ENCODE results near the gene KRT31. TPM values are rescaled to one million over a fixed set of nuclear protein-coding genes. Genes with fewer than 3 reads are reported as not detected.

Gene KRT31
- total RNA-seq, 1 experiment from 2014 or later, result not detected

- no peaks in the 10 kb centered on the region for H3K9me3 ChIP-seq
- no peaks in the 10 kb centered on the region for H3K36me3 ChIP-seq (ENCODE audit: control insufficient read depth, insufficient read depth, low read length)
- ChIA-PET POLR2A (interaction anchor here (0.7 kb wide), 1 partner anchor 36 kb away, joined by 3 read pairs; no protein-coding TSS in a partner anchor), CTCF (interaction anchor here (0.7 to 1.1 kb wide), 2 partner anchors 13 to 259 kb away, joined by 4 read pairs; no protein-coding TSS in a partner anchor)
- peaks cover 7% of the 10 kb centered on the region; the same call in 1 of the 2 replicates for H3K4me1 ChIP-seq
- BruUV-seq (replicated peaks), result no TSS peak
- no peak for TF ChIP-seq CTCF (IDR thresholded peaks at IDR 0.05; ENCODE audit: insufficient read depth in 1 of 2, low read depth in 1 of 2, low read length in 1 of 2, severe bottlenecking in 1 of 2, unreplicated experiment in 1 of 2)
- no peak overlapping the region for H3K4me3 ChIP-seq (ENCODE audit: low read depth, low read length)
- H3K4me3 Mint-ChIP-seq (ENCODE audit: unreplicated experiment), result no peak overlapping the region
- H3K27me3 ChIP-seq (replicated peaks; ENCODE audit: control insufficient read depth, insufficient read depth, low read length), result no peaks in the 10 kb centered on the region
- no peaks in the 10 kb centered on the region for H3K36me3 Mint-ChIP-seq (ENCODE audit: insufficient read depth, unreplicated experiment)
- no peaks in the 10 kb centered on the region for H3K9me3 Mint-ChIP-seq (ENCODE audit: unreplicated experiment)
- DNase-seq, result no peak
- no peak overlapping the region for H3K27ac Mint-ChIP-seq (ENCODE audit: unreplicated experiment)
- H3K4me1 Mint-ChIP-seq (ENCODE audit: low read depth, unreplicated experiment), result peaks cover 9% of the 10 kb centered on the region
- H3K27me3 Mint-ChIP-seq (ENCODE audit: insufficient read depth, unreplicated experiment), result no peaks in the 10 kb centered on the region
- intact Hi-C loops (cut with micrococcal nuclease; ENCODE audit: unreplicated experiment), result no loop called here
Observed at GRCh38 chr17:41404024-41404671, 6.7 kb upstream of the KRT31 start.

- no peak for DNase-seq
- intact Hi-C loops (cut with micrococcal nuclease; ENCODE audit: unreplicated experiment), result no loop called here
- H3K4me1 ChIP-seq, result peaks cover 7% of the 10 kb centered on the region; the same call in 1 of the 2 replicates
- BruUV-seq (replicated peaks), result no TSS peak
- TF ChIP-seq CTCF (IDR thresholded peaks at IDR 0.05; ENCODE audit: insufficient read depth in 1 of 2, low read depth in 1 of 2, low read length in 1 of 2, severe bottlenecking in 1 of 2, unreplicated experiment in 1 of 2), result no peak
- no peaks in the 10 kb centered on the region for H3K36me3 ChIP-seq (ENCODE audit: control insufficient read depth, insufficient read depth, low read length)
- ChIA-PET POLR2A (no interaction called here), CTCF (interaction anchor here (1.1 kb wide), 1 partner anchor 259 kb away, joined by 4 read pairs; no protein-coding TSS in a partner anchor)
- H3K9me3 ChIP-seq, result no peaks in the 10 kb centered on the region
- H3K36me3 Mint-ChIP-seq (ENCODE audit: insufficient read depth, unreplicated experiment), result no peaks in the 10 kb centered on the region
- H3K4me1 Mint-ChIP-seq (ENCODE audit: low read depth, unreplicated experiment), result peaks cover 9% of the 10 kb centered on the region
- no peaks in the 10 kb centered on the region for H3K27me3 Mint-ChIP-seq (ENCODE audit: insufficient read depth, unreplicated experiment)
- H3K9me3 Mint-ChIP-seq (ENCODE audit: unreplicated experiment), result no peaks in the 10 kb centered on the region
- H3K27me3 ChIP-seq (replicated peaks; ENCODE audit: control insufficient read depth, insufficient read depth, low read length), result no peaks in the 10 kb centered on the region
- no peak overlapping the region for H3K27ac Mint-ChIP-seq (ENCODE audit: unreplicated experiment)
- H3K4me3 ChIP-seq (ENCODE audit: low read depth, low read length), result no peak overlapping the region
- no peak overlapping the region for H3K4me3 Mint-ChIP-seq (ENCODE audit: unreplicated experiment)
Observed at GRCh38 chr17:41403404-41404023, 6.1 kb upstream of the KRT31 start.

GRCh38 chr17:41402161-41402560 lies 4.8 kb upstream of the KRT31 start:
- intact Hi-C loops (cut with micrococcal nuclease; ENCODE audit: unreplicated experiment), result no loop called here
- DNase-seq, result no peak
- POLR2A ChIA-PET, result no interaction called here
- Mint-ChIP-seq H3K4me1 (ENCODE audit: low read depth, unreplicated experiment) (peaks cover 9% of the 10 kb centered on the region), H3K27me3 (ENCODE audit: insufficient read depth, unreplicated experiment) (no peaks in the 10 kb centered on the region), H3K27ac (ENCODE audit: unreplicated experiment) (no peak overlapping the region), H3K4me3 (ENCODE audit: unreplicated experiment) (no peak overlapping the region), H3K36me3 (ENCODE audit: insufficient read depth, unreplicated experiment) (no peaks in the 10 kb centered on the region), H3K9me3 (ENCODE audit: unreplicated experiment) (no peaks in the 10 kb centered on the region)
- TF ChIP-seq CTCF (IDR thresholded peaks at IDR 0.05; ENCODE audit: insufficient read depth in 1 of 2, low read depth in 1 of 2, low read length in 1 of 2, severe bottlenecking in 1 of 2, unreplicated experiment in 1 of 2), result no peak
- H3K27me3 ChIP-seq (replicated peaks; ENCODE audit: control insufficient read depth, insufficient read depth, low read length), result no peaks in the 10 kb centered on the region
- no peaks in the 10 kb centered on the region for H3K9me3 ChIP-seq
- no TSS peak for BruUV-seq (replicated peaks)
- H3K36me3 ChIP-seq (ENCODE audit: control insufficient read depth, insufficient read depth, low read length), result no peaks in the 10 kb centered on the region
- peaks cover 7% of the 10 kb centered on the region; the same call in 1 of the 2 replicates for H3K4me1 ChIP-seq
- CTCF ChIA-PET, result interaction anchor here (0.6 kb wide), 1 partner anchor 635 kb away, joined by 3 read pairs; no protein-coding TSS in a partner anchor
- H3K4me3 ChIP-seq (ENCODE audit: low read depth, low read length), result no peak overlapping the region
